ENCODE data around the gene APBA1. TPM values are rescaled to one million over a fixed set of nuclear protein-coding genes. Genes with fewer than 3 reads are reported as not detected.

Gene APBA1
- polyA plus RNA-seq, 1 experiment, result 6.7 TPM

- no peak for TF ChIP-seq CTCF (IDR thresholded peaks at IDR 0.05; ENCODE audit: low read depth, low read length)
- ChIA-PET POLR2A (no interaction called here), CTCF (no interaction called here)
- H3K27me3 ChIP-seq (ENCODE audit: control insufficient read depth, insufficient read depth, low read length), result no peaks in the 10 kb centered on the region
- no peak for DNase-seq (ENCODE audit: low read depth, low spot score)
- no peaks in the 10 kb centered on the region for H3K9me3 ChIP-seq (ENCODE audit: control insufficient read depth, insufficient read depth, low read length)
- H3K4me3 ChIP-seq (ENCODE audit: low read depth, low read length), result no peak overlapping the region
- H3K27ac ChIP-seq (ENCODE audit: low read depth, low read length), result no peak overlapping the region
These were observed 93.0 kb downstream of the APBA1 start for GRCh38 chr9:69579032-69579758.

GRCh38 chr9:69578026-69578425 lies 94.1 kb downstream of the APBA1 start:
- no peak overlapping the region for H3K27ac ChIP-seq (ENCODE audit: low read depth, low read length)
- CTCF ChIA-PET, result no interaction called here
- DNase-seq (ENCODE audit: low read depth, low spot score), result no peak

GRCh38 chr9:69577123-69577522 lies 95.0 kb downstream of the APBA1 start:
- no peaks in the 10 kb centered on the region for H3K9me3 ChIP-seq (ENCODE audit: control insufficient read depth, insufficient read depth, low read length)
- no peak overlapping the region for H3K27ac ChIP-seq (ENCODE audit: low read depth, low read length)
- CTCF ChIA-PET, result interaction anchor here (0.6 kb wide), 1 partner anchor 1234 kb away, joined by 4 read pairs; no protein-coding TSS in a partner anchor
- no peak for TF ChIP-seq CTCF (IDR thresholded peaks at IDR 0.05; ENCODE audit: low read depth, low read length)
- POLR2A ChIA-PET, result no interaction called here
- no peaks in the 10 kb centered on the region for H3K27me3 ChIP-seq (ENCODE audit: control insufficient read depth, insufficient read depth, low read length)
- no peak overlapping the region for H3K4me3 ChIP-seq (ENCODE audit: low read depth, low read length)
- DNase-seq (ENCODE audit: low read depth, low spot score), result no peak

More at GRCh38 chr9:69578026-69578425, 94.1 kb downstream of the APBA1 start:
- Histone ChIP-seq H3K9me3 (ENCODE audit: control insufficient read depth, insufficient read depth, low read length) (no peaks in the 10 kb centered on the region), H3K4me3 (ENCODE audit: low read depth, low read length) (no peak overlapping the region), H3K27me3 (ENCODE audit: control insufficient read depth, insufficient read depth, low read length) (no peaks in the 10 kb centered on the region)
- POLR2A ChIA-PET, result no interaction called here
- no peak for TF ChIP-seq CTCF (IDR thresholded peaks at IDR 0.05; ENCODE audit: low read depth, low read length)

- no peaks in the 10 kb centered on the region for H3K9me3 ChIP-seq (ENCODE audit: control insufficient read depth, insufficient read depth, low read length)
- TF ChIP-seq CTCF (IDR thresholded peaks at IDR 0.05; ENCODE audit: low read depth, low read length), result no peak
- ChIA-PET POLR2A (no interaction called here), CTCF (interaction anchor here (1.2 kb wide), 1 partner anchor 303 kb away, joined by 3 read pairs; no protein-coding TSS in a partner anchor)
- H3K27me3 ChIP-seq (ENCODE audit: control insufficient read depth, insufficient read depth, low read length), result no peaks in the 10 kb centered on the region
- DNase-seq (ENCODE audit: low read depth, low spot score), result no peak
- H3K4me3 ChIP-seq (ENCODE audit: low read depth, low read length), result no peak overlapping the region
- no peak overlapping the region for H3K27ac ChIP-seq (ENCODE audit: low read depth, low read length)
These were observed 98.1 kb downstream of the APBA1 start for GRCh38 chr9:69574057-69574456.

GRCh38 chr9:69573651-69574050 lies 98.5 kb downstream of the APBA1 start:
- Histone ChIP-seq H3K27ac (ENCODE audit: low read depth, low read length) (no peak overlapping the region), H3K4me3 (ENCODE audit: low read depth, low read length) (no peak overlapping the region), H3K27me3 (ENCODE audit: control insufficient read depth, insufficient read depth, low read length) (no peaks in the 10 kb centered on the region), H3K9me3 (ENCODE audit: control insufficient read depth, insufficient read depth, low read length) (no peaks in the 10 kb centered on the region)
- POLR2A ChIA-PET, result no interaction called here
- TF ChIP-seq CTCF (IDR thresholded peaks at IDR 0.05; ENCODE audit: low read depth, low read length), result no peak
- DNase-seq (ENCODE audit: low read depth, low spot score), result peak; percentile 21
- CTCF ChIA-PET, result interaction anchor here (1.2 kb wide), 1 partner anchor 304 kb away, joined by 3 read pairs; no protein-coding TSS in a partner anchor

All from AG04450 (cell line).